Adrenal gland (tissue), 12 donors: ENCODE measurements around the gene GYPC. TPM values are rescaled to one million over a fixed set of nuclear protein-coding genes. Genes with fewer than 3 reads are reported as not detected.
A peak's percentile ranks its signal among the peaks of the same experiment; 100 is the strongest.

ENCODE experiments used
- DNase-seq, 7 donors: peaks; one replicate each; pipeline ENCODE4 v3.0.0-alpha.2; 2019 to 2020
- H3K27ac ChIP-seq, 5 donors: fragments of 200-600 bp; sonication (generic) in 4 of 5; 1 replicate in 3 of 5; 2 replicates in 2 of 5; pipeline versions ENCODE4 v1.5.1 to v1.8.0; 2016 to 2020; ENCODE audit warnings: mild to moderate bottlenecking in 1 of 5
- H3K27me3 ChIP-seq: fragments of 200-600 bp; 2 replicates; pipeline ENCODE4 v1.8.0; 2021
- H3K36me3 ChIP-seq, 2 donors: fragments of 200-600 bp; replicated peaks in 1 of 2; 1 replicate in 1 of 2; 2 replicates in 1 of 2; pipeline versions ENCODE4 v1.5.1 to v1.8.0; 2018 to 2022
- H3K4me1 ChIP-seq, 2 donors: fragments of 200-600 bp; replicated peaks in 1 of 2; 1 replicate in 1 of 2; 2 replicates in 1 of 2; pipeline versions ENCODE4 v1.5.1 to v1.8.0; 2018 to 2021
- H3K4me3 ChIP-seq, 4 donors: fragments of 200-600 bp; sonication (generic) in 3 of 4; one replicate each; pipeline ENCODE4 v1.5.1; 2016 to 2018
- H3K9me3 ChIP-seq, 3 donors: fragments of 200-600 bp; sonication (generic) in 1 of 3; replicated peaks in 1 of 3; 1 replicate in 2 of 3; 2 replicates in 1 of 3; pipeline versions ENCODE4 v1.5.1 to v1.8.0; 2016 to 2021
- CTCF ChIP-seq, 6 experiments: fragments of 450-650 bp in 4 of 6; fragments of 200-600 bp in 2 of 6; sonication (generic) in 1 of 6; IDR thresholded peaks; 1 replicate in 5 of 6; 2 replicates in 1 of 6; pipeline versions ENCODE4 v1.5.1 to v1.8.0; 2016 to 2021; ENCODE audit warnings: antibody characterized with exemption in 6 of 6, mild to moderate bottlenecking in 2 of 6, moderate library complexity in 1 of 6
- POLR2A ChIP-seq, 2 donors: fragments of 450-650 bp; IDR thresholded peaks; one replicate each; pipeline ENCODE4 v1.6.1; 2017; ENCODE audit warnings: antibody characterized with exemption in 2 of 2, mild to moderate bottlenecking in 2 of 2, moderate library complexity in 1 of 2
- WGBS, 4 donors: extraction: QIAGEN DNeasy Blood & Tissue Kit in 2 of 4; methylation state at CpG; one replicate each; pipeline versions ENCODE4 v1.1.5 to v1.1.7; 2013 to 2017; 5-methylcytosine and 5-hydroxymethylcytosine counted together
- intact Hi-C, 2 donors: fragments of 100-400 bp; cut with DNase I; formaldehyde crosslinking; loops; one replicate each; pipeline versions ENCODE4 v1.14.1 to v1.15.0; 2022 to 2023
- polyA plus RNA-seq, 3 donors: library from polyadenylated mRNA; stranded (reverse); fragments of 200-250 nt in 2 of 3; fragments of 350-450 nt in 1 of 3; fragmentation: Illumina TruSeq in 1 of 3; extraction: RNeasy Lipid Tissue Mini Kit (QIAGEN cat#74804) in 1 of 3; gene quantifications; one replicate each; pipeline ENCODE4 v1.2.3, GENCODE V29; 2013 to 2014
- total RNA-seq, 9 donors: library from RNA; depleted of rRNA in 4 of 9; stranded (reverse); fragments of >200 nt in 4 of 9; fragments of 120-200 nt in 1 of 9; fragmentation: NEBNext Ultra II Directional in 1 of 9; extraction: Animal tissue kit (Norgen Biotek cat#: 25700) in 1 of 9; gene quantifications; one replicate each; pipeline versions ENCODE4 v1.1.0 to v1.2.4, GENCODE V29; 2013 to 2023
- donor health status: healthy with polysubstance abuse.
- donor health status: Bipolar disorder and iron deficiency.
- donor health status: DM: yes; HTN: yes; CAD: no.
- donor health status: DM: no; HTN: no; CAD: no.
- donor health status: DM: no; HTN: no; CAD: no.
- donor health status: DM: yes; HTN: yes; CAD: no.

The GYPC gene
- total and polyA plus RNA-seq, 12 donors: 84.3 to 225 (median 127) TPM

- H3K27me3 ChIP-seq: no peaks in the 10 kb centered on the region
- 84 to 89% (median 89%) methylated on average over 12 to 15 of the region's 15 CpGs for WGBS, 4 donors
- intact Hi-C loops: no loop called here
- H3K4me3 ChIP-seq: no peak overlapping the region
- H3K36me3 ChIP-seq: peaks cover 0 to 38% of the 10 kb centered on the region in 2 donors
- no peak overlapping the region for H3K27ac ChIP-seq
- peak in 1 of 7 donors; percentile 45 for DNase-seq
- peaks cover 0 to 8% of the 10 kb centered on the region in 2 donors for H3K4me1 ChIP-seq
- no peak for TF ChIP-seq POLR2A (IDR thresholded peaks at IDR 0.05)
- TF ChIP-seq CTCF (IDR thresholded peaks at IDR 0.05): no peak
- no peaks in the 10 kb centered on the region for H3K9me3 ChIP-seq
Observed at GRCh38 chr2:126696644-126697520, 40.9 kb downstream of the GYPC start.

DNA sequence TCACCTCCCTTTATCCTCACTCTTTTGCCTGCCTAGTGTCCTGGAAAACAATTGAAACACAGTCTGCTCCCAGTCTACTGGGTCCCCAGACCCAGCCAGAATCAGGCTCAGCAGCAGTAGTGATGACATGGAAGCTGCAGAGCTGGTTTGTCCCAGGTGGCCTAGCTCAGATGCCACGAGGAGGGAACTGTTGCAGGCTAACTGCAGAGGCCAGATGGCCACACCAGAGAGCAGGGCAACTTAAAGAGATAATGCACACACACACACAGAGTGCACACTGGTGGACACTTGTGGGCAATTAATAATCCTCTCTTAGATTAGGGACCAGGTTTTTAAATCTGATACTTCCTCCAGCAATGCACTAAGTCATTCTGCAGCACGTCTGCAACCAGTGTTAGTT is 42.4 kb downstream of the GYPC start:
- WGBS, 4 donors: 68 to 90% (median 80%) methylated on average over 2 of the region's 2 CpGs

DNA sequence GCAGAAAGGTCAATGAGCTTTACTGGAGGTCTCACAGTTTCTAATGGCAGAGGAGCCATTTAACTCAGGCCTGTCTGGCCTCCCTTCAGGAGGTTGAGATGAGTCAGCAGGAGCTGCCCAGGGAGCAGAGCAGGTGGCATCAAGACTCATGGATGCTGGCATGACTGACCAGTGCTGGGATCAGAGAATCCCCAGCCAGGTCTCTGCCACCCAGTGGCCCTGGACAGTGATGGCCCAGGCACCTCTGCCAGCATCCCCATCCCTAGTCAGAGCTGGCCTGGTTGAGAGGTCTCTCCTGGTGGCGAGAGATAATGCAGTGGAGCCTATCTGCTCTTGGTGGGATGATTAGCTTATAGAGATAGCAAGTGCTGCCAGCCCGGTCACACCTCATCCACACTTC is 43.1 kb downstream of the GYPC start:
- intact Hi-C loops: no loop called here
- Histone ChIP-seq H3K4me3 (no peak overlapping the region), H3K4me1 (peaks cover 0 to 8% of the 10 kb centered on the region in 2 donors), H3K27me3 (no peaks in the 10 kb centered on the region), H3K36me3 (peaks cover 0 to 30% of the 10 kb centered on the region in 2 donors), H3K9me3 (no peaks in the 10 kb centered on the region), H3K27ac (no peak overlapping the region)
- 86 to 100% (median 99%) methylated on average over 1 to 2 of the region's 2 CpGs for WGBS, 4 donors
- TF ChIP-seq CTCF (IDR thresholded peaks at IDR 0.05) (no peak), POLR2A (IDR thresholded peaks at IDR 0.05) (no peak)
- DNase-seq: no peak

More for the DNA sequence above, 42.4 kb downstream of the GYPC start:
- peaks cover 0 to 8% of the 10 kb centered on the region in 2 donors for H3K4me1 ChIP-seq
- H3K9me3 ChIP-seq: no peaks in the 10 kb centered on the region
- intact Hi-C loops: no loop called here
- H3K27me3 ChIP-seq: no peaks in the 10 kb centered on the region
- no peak overlapping the region for H3K27ac ChIP-seq
- H3K4me3 ChIP-seq: no peak overlapping the region
- TF ChIP-seq CTCF (IDR thresholded peaks at IDR 0.05): no peak
- no peak for TF ChIP-seq POLR2A (IDR thresholded peaks at IDR 0.05)
- peak in 1 of 7 donors; percentile 38 for DNase-seq
- H3K36me3 ChIP-seq: peaks cover 0 to 36% of the 10 kb centered on the region in 2 donors

DNA sequence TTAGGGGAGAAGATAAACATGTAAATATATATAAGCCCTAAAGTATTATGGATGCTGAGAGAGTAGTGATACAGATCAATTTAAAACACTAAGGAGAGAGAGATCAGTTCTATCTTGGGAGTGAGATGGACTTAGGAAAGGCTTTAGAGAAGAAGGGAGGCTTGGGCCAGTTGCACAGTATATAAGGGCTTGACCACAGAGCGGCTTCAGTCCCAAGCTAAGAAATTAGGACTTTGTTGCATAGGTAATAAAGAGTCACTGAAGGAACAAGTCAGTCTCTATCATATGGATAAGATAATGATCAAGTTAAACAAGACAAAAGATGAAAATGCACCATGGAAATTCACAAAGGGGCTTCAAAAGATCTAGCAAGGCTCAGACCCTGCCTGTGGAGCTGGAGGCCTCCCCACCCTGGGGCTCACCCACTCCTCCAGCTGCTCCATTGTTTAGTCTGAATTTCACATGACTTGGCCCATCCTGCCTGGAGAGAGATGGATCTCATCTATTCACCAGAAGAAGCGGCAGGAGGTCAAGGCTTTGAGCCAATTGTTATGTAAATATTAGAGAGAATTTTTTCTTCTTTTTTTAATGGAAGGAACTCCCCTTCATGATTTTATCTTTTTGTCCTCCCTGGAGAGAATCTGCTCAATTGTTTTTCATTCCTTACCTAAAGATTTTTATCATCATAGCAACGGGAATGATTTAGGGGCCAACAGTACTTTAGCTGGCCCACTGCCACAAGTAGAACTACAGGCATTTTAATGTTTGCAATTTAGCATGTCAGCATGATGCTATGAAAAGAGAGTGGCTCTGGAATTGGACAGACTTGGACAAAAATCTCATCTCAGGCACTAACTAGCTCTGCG is 44.0 kb downstream of the GYPC start:
- Histone ChIP-seq H3K4me3 (no peak overlapping the region), H3K27ac (peak overlapping the region in 2 of 5 donors; percentile 12 to 21), H3K27me3 (no peaks in the 10 kb centered on the region), H3K9me3 (no peaks in the 10 kb centered on the region), H3K36me3 (peaks cover 0 to 28% of the 10 kb centered on the region in 2 donors), H3K4me1 (peaks cover 0 to 8% of the 10 kb centered on the region in 2 donors)
- DNase-seq: peak in 2 of 7 donors; percentile 20 to 58
- TF ChIP-seq CTCF (IDR thresholded peaks at IDR 0.05) (no peak), POLR2A (IDR thresholded peaks at IDR 0.05) (no peak)
- intact Hi-C loops: no loop called here
- WGBS, 4 donors: 59 to 65% (median 64%) methylated on average over 4 of the region's 4 CpGs
